Right lobe of liver (tissue), 4 donors: Measurements from ENCODE around the gene MLLT1.

ENCODE experiments used
- POLR2A ChIP-seq: fragments of 450-650 bp; IDR thresholded peaks from one replicate; pipeline ENCODE4 v1.6.1; 2017; ENCODE audit warnings: antibody characterized with exemption, mild to moderate bottlenecking
- TF ChIP-seq, protein P1 (sequence below), 4 donors: fragments of 200-600 bp in 3 of 4; fragments of 450-650 bp in 1 of 4; IDR thresholded peaks; one replicate each; pipeline versions ENCODE4 v1.5.1 to v1.8.0; 2016 to 2022; ENCODE audit warnings: antibody characterized with exemption in 4 of 4, mild to moderate bottlenecking in 2 of 4
- donor health status: DM: no; HTN: no; CAD: no.
- donor health status: DM: no; HTN: no; CAD: no.
- donor health status: DM: no; HTN: yes; CAD: no.

DNA sequence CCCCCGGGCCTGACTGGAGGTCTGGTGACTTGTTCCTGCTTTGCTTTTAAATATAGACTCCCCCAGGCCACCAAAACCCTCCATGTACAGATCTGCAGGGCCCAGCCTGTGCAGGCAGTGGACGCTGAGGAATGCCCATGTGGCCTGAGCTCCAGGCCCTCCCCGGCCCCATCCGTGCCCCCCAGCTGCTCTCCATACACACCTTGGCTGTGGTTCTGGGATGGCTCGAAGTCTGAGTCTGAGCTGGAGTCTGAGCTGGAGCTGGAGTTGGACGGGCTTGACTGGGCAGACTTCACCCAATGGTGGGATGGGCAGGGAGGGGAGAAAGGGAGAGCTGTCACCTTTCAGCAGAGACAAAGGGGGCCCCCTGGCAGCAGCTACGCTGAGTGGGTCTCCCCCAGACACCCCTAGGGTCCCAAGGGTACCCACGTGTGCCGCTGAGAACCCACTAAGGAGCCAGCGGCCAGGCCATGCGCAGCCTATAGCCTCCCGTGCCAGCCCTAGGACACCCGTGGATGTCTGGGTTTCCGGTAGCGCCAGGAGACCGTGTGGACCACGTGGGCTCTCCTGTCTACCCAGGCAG, 61.9 kb downstream of the MLLT1 start:
- TF ChIP-seq, protein P1, sequence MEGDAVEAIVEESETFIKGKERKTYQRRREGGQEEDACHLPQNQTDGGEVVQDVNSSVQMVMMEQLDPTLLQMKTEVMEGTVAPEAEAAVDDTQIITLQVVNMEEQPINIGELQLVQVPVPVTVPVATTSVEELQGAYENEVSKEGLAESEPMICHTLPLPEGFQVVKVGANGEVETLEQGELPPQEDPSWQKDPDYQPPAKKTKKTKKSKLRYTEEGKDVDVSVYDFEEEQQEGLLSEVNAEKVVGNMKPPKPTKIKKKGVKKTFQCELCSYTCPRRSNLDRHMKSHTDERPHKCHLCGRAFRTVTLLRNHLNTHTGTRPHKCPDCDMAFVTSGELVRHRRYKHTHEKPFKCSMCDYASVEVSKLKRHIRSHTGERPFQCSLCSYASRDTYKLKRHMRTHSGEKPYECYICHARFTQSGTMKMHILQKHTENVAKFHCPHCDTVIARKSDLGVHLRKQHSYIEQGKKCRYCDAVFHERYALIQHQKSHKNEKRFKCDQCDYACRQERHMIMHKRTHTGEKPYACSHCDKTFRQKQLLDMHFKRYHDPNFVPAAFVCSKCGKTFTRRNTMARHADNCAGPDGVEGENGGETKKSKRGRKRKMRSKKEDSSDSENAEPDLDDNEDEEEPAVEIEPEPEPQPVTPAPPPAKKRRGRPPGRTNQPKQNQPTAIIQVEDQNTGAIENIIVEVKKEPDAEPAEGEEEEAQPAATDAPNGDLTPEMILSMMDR (IDR thresholded peaks at IDR 0.05), result no peak
- no peak for TF ChIP-seq POLR2A
